GM21515 (cell line): ENCODE measurements around the gene C1R.

Source experiments
- ATAC-seq: cut with Tn5 transposase; IDR thresholded peaks from one replicate; pipeline ENCODE4 v1.9.1; 2021; ENCODE audit not compliant: unreplicated experiment

The C1R gene

GRCh38 chr12:7099290-7099996 is 7.2 kb upstream of the C1R start:
- ATAC-seq, result no peak

GRCh38 chr12:7096979-7097378 is 4.7 kb upstream of the C1R start:
- ATAC-seq, result no peak

- no peak for ATAC-seq
These were observed 4.0 kb upstream of the C1R start for GRCh38 chr12:7096006-7096932.

GRCh38 chr12:7093892-7094291 is 1.6 kb upstream of the C1R start:
- ATAC-seq, result no peak

GRCh38 chr12:7093486-7093885 is 1.2 kb upstream of the C1R start:
- no peak for ATAC-seq

GRCh38 chr12:7092986-7093460 is 778 bp upstream of the C1R start:
- no peak for ATAC-seq

- ATAC-seq, result no peak
These were observed 501 bp downstream of the C1R start for GRCh38 chr12:7091660-7092228.

- ATAC-seq, result no peak
These were observed 1.1 kb downstream of the C1R start for GRCh38 chr12:7091171-7091570.

- no peak for ATAC-seq
These were observed 1.8 kb downstream of the C1R start for GRCh38 chr12:7090222-7090998.

GRCh38 chr12:7089196-7089871 is 2.9 kb downstream of the C1R start:
- no peak for ATAC-seq

- ATAC-seq, result no peak
These were observed 9.1 kb downstream of the C1R start for GRCh38 chr12:7083125-7083524.

- ATAC-seq, result no peak
These were observed 11.2 kb downstream of the C1R start for GRCh38 chr12:7081037-7081436.

GRCh38 chr12:7079826-7080125 is 12.5 kb downstream of the C1R start:
- ATAC-seq, result no peak

GRCh38 chr12:7078163-7078562 is 14.1 kb downstream of the C1R start:
- no peak for ATAC-seq

- no peak for ATAC-seq
These were observed 15.8 kb downstream of the C1R start for GRCh38 chr12:7076493-7076892.

GRCh38 chr12:7075939-7076338 is 16.3 kb downstream of the C1R start:
- no peak for ATAC-seq

- ATAC-seq, result no peak
These were observed 16.7 kb downstream of the C1R start for GRCh38 chr12:7075518-7075917.

- no peak for ATAC-seq
These were observed 18.3 kb downstream of the C1R start for GRCh38 chr12:7073946-7074345.

GRCh38 chr12:7072554-7072953 is 19.7 kb downstream of the C1R start:
- no peak for ATAC-seq

GRCh38 chr12:7072035-7072434 is 20.2 kb downstream of the C1R start:
- ATAC-seq, result no peak

- no peak for ATAC-seq
These were observed 22.9 kb downstream of the C1R start for GRCh38 chr12:7069386-7069785.
